HG03378 (cell line): ENCODE results near the gene RAB15.
"Not testable (repeated sequence)": the region's sequence is repeated elsewhere in the genome, so short reads cannot be mapped to it uniquely, and the experiment has no call there.

Source experiments
- ATAC-seq: cut with Tn5 transposase; IDR thresholded peaks from one replicate; pipeline ENCODE4 v1.9.1; 2021; ENCODE audit warnings: mild to moderate bottlenecking, moderate library complexity; ENCODE audit not compliant: unreplicated experiment

The RAB15 gene

DNA sequence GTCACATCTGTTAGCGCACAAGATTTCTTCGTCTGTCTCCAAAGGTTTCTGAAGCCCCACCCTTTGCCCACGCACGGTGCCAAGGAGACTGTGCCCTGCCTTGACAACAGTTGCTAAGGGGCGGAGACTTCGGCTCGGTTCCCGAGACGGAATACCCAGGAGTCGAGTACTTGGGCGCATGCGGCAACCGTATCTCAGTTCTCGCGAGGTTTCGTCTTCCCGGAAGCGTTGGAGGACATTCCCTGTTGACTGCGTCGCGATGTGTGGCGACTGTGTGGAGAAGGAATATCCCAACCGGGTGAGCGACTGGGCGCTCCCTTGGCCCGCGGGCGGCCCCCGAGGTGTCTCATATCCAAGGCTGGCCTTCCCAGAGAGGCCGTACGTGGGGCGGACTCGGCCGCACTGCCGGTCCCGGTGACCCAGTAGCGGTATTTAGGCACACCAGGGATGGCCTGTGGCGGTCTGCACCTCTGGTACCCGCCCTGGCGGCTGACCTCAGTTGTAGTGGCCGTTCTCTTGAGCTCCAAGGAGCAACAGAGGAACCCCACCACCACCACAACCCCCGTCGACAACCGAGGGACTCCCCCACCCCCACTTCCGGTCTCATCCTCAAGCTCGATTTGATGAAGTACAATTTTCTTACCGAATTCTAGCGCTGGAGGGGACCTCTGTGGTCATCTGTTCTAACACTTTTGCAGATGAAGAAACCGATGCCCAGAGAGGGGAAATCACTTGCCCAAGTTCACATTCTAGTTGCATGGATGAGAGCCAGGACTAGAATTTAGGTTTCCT is 57.7 kb downstream of the RAB15 start, which contains the start of gene CHURC1:
Gene CHURC1 (plus strand): TSS at position 219 of the 792 bp plus-strand sequence. CDS start 41 bp downstream, at position 260.
- ATAC-seq, result peak; percentile 92

GRCh38 chr14:64913477-64913876 is 58.7 kb downstream of the RAB15 start:
- ATAC-seq, result not testable (repeated sequence)

DNA sequence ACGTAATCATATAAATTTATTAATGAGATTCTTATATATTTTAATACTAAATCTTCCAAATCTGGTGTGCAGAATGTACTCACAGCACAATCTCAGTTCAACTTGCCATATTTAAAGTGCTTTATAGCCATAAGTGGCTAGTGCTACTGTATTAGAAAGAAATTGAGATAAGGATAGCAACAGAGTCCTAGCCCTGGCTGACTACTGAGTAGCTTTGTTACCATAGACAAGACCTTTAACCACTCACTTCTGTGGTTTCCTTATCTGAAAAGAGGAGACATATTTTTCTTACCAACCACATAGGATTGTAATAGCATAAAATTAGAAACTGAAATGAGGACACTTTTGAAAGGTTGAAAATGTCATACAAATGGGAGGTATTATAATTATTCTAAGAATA is 59.9 kb downstream of the RAB15 start:
- no peak for ATAC-seq

GRCh38 chr14:64910847-64911495 is 61.2 kb downstream of the RAB15 start:
- ATAC-seq, result no peak

DNA sequence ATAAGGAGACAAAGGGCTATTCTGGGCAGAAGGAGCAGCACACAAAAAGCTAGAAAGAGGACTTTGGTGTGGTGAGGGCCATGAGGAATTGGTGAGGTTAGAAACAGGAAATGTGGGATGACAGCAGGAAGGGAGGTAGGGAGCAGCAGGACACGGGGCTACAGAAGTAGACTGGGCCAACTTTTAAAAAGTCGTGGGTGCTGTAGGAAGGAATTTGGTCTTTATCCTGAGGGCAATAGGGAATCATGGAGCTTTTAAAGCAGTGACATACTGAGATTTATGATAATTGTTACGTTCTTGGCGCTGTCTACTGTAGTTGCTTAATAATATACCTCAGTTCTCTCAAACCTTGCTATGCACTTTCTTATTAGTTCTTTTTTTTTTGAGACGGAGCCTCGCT is 66.1 kb downstream of the RAB15 start:
- no peak for ATAC-seq

DNA sequence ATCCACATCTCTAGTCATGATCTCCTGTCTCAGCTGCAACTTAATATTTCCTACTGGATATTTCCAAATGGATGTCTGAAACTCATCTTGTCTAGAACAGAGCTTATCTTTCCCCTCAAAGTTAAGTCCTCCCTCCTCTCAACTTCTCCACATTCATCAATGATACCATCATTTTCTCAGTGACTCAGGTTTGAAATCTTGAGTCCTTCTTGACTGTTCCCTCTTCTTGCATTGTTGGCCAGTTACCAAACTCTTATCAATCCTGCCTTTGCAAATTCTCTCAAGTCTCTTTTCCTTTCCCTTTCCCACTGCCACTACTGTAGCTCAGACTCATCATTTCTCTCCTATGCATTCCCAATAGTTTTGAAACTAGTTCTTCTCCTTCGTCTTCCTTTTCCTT is 72.2 kb downstream of the RAB15 start:
- ATAC-seq, result no peak
